Fibroblast of the conjunctiva (primary cell): Measurements from ENCODE around the gene WDR91.
"Not testable (repeated sequence)": the region's sequence is repeated elsewhere in the genome, so short reads cannot be mapped to it uniquely, and the experiment has no call there.

Source experiments
- DNase-seq: peaks from one replicate; pipeline ENCODE4 v3.0.0-alpha.2; 2010; ENCODE audit warnings: low read depth

WDR91 gene

DNA sequence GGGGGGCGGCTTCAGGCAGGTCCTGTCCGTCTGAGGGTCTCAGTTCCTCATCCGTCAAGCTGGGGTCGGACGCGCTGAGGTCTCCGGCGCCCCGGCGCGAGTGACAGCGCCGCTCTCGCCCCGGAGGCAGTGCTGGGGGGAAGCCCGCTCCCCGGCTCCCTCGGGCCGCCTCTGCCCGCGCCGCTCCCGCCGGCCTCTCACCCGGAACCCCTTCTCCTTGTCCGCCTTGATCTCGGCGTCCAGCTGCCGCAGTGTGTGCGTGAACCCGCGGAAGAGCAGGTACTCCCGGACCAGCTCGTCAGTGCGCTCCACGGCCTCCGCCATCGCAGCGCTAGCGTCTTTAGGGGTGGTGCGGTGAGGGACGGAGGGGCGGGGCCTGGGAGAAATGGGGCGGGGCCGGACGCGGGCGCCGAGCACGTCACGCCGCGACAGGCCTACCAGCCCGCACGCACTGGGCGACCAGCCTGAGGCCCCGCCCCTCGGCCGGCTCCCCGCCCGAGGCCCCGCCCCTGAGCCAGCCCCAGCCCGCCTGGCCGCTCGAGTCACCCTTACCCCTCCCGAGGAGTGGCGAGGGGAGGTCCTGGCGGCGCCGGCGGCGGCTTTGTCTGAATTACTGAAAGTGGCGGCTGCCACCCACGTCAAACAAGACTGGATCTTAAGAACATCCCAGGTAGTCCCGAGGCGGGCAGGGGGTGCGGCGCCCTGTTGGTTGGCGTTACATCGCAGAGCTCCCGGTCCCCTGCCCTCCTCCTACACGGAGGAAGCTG lies at the start of gene WDR91:
Gene WDR91 (minus strand): TSS at position 348 of the 767 bp plus-strand sequence. CDS start 24 bp downstream, at position 324.
- peak; percentile 82 for DNase-seq

DNA sequence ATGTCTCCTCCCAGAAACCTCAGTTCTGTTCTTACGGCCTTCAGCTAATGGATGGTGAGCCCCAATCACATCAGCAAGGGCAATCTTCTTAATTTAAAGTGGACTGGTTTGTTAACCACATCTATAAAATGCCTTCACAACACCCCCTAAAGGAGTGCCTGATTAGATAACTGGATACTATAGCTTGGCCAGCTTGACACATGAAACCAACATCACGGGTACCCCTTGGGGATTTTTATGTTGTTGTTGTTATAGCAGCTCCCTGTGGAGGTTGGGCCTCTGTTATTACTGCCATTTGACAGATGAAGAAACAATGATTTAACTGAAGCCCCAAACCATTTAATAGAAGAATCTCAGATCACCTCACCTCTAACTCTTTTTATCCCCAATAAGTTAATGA lies 49.1 kb upstream of the WDR91 start:
- DNase-seq: no peak

DNA sequence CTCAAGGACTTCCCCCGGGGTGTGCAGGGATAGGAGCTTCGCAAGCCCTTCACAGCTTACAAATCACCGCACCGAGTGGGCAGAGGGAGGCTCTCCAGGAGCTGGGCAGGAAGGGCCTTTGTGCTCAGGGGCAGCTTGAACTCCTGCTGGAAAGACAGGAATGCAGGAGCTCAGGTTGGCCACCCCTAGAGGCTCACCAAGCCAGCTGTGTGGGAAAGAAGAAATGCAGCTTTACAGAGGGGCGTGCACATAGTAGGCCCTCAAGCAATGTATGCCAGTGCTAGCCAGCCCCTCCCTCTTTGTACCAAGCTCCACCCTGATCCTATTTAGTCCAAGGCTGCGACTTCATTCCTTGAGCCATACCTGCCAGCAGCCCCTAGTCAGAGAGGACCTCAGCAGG lies 48.4 kb upstream of the WDR91 start:
- no peak for DNase-seq

DNA sequence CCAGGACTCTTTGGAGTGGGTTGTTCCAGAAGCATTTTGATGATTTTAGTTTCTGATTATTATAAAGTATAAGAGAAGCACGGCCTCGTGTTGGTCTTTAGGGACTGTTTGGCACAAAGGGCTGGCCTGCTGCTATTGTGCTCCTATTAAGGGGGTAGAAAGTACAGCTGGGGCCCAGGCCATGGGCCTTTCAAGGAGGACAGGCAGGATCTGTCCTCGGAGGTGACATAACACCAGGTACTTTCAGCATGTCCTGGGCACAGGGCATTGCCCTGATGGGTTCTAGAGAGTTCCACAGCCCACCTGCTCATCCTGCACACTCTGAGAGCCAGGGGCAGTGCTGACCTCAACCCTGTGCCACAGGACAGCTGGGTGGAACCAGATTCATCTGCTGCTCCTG lies 47.3 kb upstream of the WDR91 start:
- no peak for DNase-seq

DNA sequence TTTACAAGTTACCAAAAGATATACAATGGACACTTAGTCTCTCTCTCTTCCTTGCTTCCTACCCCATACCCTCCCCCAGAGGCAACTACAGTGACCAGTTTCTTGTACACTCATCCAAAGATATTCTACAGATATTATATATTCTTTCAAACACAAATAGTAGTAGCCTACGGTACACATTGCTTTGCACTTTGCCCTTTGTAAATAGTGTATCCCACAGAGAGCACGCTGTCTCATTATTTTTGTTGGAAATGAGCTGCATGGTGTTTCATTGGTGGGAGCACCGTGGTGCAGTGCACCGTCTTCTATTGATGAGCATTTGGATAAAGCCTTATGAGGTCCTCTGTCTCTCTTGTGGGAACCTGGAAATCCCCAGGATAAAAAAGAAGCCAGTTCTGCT lies 46.5 kb upstream of the WDR91 start:
- DNase-seq: no peak

DNA sequence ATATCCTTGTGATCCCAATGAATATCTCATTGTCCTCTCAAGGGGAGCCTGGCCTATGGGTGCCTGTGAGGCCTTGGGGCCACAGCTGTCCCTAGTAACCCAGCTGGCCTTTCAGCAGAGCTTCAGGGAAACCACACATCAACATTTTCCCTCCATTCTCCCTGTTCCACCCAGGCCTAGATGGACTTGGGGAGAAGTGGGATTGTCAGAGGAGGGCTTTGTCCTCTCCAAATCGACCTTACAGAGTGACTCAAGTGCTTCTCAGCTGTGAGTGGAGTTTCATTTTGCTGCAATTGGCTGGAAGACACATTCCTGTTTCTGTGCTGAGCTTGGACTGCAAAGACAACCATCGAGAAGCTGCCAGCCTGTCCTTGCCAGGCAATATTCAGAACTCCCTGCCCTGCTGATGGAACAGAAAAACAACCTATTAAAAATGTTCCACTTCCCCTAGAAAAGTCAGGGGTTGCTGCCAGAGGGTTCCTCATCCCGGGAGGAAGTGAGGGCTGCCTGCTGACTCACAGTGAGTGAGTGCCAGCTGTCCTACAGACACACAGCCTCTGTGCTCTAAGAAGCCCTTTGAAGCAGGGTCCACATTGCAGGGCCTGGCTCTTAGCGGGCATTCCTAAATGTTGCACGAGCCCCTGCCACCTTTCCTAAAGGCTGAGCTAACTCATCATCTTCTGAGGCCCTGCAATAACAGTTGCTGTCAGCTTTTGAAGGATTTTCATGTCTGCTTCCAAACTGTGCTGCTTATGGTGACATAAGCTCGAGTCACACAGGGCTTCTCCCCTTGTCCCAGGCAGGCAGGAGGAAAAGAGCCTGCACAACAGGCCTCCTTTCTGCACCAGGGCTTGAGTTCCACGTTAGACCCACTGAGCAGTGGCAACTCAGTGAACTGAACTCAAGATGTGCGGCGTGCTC lies 42.8 kb upstream of the WDR91 start:
- peak; percentile 43 for DNase-seq

DNA sequence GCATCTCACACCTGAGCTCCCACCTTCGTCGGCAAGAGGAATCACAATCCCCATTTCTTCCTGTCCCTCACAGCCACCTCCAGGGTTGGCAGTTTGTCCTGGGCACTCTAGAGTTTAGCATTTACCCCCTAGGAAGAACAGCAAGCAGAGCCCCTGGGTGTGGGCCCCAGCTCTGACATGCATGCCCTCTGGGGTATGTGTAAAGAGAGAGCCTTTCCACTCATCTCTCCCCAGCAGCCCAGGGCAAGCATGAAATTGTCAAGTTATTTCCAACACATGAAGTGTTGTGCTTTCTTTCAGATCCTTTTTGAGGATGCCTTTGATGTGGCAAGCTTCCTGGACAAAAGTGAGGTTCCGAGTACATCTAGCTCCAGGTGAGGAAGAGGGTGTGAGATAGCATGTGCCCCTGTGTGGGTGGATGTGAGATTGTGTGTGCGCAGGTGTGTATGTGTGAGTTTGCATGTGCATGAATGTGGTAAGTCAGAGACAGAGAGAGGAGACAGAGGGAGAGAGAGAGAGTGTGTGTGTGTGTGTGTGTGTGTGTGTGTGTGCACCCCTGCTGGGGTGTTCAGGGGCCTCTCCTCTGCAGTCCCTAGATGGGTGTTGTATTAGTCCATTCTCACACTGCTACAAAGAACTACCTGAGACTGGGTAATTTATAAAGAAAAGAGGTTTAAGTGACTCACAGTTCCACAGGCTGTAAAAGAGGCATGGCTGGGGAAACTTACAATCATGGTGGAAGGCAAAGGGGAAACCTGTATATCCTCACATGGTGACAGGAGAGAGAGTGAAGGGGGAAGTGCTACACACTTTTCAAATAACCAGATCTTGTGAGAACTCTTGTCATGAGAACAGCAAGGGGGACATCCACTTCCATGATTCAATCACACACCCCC lies 40.4 kb upstream of the WDR91 start:
- no peak for DNase-seq

DNA sequence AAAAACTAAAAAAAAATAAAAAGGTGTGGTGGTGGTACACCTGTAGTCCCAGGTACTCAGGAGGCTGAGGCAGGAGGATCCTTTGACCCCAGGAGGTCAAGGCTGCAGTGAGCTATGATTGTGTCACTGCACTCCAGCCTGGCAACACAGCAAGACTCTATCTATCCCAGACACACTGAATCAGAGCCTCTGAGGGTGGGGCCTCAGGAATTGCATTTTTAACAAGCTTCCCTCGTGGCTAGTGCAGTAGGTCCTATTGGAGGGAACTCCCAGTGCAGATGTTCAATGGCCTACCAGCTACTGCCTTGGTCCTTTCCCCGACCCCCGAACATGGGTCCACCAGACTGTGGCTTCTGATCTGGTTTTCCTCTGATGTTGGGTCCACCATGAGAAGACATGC lies 37.2 kb upstream of the WDR91 start:
- no peak for DNase-seq

DNA sequence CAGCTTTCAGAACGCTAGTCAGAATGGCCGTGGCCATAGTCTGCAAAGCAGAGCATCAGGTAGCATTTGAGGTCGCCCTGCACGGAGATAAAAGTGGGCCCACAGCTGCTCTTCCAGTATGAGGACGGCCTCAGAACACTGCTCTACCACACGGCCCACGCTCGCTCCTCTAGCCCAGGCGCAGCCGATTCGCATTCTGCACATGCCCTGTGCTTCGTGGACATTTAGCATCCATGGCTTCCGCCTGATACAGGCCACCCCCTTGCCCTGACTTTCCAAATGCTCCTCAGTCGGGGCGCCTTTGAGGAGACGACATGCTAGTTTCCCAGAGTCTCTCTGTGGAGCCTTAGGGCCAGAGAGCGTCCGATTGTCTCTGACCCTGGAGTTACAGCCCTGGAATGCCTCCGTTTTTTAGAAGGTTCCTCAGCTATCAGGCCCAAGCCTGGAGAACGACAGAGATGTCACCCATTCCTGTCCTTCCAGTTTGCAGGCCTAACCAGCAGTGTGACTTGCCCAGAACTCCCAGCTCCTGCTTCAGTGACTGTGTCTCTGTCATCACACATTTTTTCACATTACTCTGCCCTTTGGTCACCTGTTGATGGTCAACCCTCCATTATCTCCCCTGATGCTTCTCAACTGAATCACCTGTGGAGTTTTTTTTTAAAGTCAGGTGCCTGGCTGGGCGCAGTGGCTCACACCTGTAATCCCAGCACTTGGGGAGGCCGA lies 36.6 kb upstream of the WDR91 start:
- DNase-seq: no peak

DNA sequence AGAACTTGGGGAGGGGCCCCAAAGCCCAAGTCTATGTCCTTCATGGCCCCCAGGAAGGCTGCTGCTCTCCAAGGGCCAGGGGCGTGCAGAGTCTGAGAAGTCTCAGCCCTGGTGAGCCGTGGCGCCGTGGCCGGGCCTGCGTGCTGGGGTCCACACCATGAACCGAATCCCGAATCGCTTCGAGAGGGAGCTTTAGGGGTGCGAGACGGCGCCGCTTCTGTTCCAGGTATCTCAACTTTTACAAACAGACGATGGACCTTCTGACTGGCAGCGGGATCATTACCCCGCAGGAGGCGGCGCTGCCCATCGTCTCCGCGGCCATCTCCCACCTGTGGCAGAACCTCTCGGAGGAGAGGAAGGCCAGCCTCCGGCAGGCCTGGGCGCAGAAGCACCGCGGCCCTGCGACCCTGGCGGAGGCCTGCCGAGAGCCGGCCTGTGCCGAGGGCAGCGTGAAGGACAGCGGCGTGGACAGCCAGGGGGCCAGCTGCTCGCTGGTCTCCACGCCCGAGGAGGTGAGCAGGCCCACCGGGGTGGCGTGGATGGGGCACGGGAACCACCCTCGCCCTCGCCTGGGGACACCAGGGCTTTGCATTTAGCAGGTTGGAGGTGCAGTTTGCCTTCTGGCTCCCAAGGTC lies 35.0 kb upstream of the WDR91 start:
- DNase-seq: no peak

DNA sequence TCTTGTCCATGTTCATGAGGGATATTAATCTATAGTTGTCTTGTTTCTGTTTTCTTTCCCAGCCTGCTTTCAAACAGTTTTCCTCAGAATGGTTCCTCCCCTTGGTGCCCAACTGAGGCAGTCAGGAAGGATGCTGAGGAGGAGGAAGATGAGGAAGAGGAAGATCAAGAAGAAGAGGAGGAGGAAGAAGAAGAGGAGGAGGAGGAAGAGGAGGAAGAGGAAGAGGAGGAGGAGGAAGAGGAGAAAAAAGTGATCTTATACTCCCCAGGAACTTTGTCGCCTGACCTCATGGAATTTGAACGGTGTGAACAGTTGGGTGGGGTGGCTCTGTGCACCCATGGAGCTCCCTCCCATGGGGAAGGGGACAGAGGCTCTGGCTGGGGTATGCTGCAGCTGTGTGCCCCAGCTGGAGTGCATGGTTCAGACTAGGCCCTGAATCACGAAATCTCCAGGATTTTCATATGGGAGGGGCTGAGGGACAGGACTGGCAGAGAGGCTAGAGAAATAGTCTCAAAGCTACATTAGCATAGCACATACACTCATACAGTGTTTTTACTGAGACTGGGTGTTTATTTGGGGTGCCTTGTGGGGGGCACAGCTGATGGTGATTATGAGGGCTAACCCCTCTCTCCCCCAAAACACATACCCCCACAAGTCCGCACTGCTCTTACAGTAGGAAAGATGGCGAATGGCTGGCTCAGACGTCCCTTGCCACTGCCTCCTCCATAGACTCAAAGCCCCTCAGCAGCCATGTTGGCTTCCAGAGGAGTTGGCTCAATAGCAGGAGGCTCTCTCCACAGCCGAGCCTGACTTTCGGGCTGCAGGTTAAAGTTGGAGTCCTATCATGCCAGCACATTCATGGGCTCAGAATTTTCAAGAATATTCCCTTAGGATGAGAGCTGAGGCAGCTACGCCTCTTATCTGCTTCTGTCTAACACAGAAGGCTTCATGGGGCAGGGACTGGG lies 34.2 kb upstream of the WDR91 start:
- DNase-seq: no peak

DNA sequence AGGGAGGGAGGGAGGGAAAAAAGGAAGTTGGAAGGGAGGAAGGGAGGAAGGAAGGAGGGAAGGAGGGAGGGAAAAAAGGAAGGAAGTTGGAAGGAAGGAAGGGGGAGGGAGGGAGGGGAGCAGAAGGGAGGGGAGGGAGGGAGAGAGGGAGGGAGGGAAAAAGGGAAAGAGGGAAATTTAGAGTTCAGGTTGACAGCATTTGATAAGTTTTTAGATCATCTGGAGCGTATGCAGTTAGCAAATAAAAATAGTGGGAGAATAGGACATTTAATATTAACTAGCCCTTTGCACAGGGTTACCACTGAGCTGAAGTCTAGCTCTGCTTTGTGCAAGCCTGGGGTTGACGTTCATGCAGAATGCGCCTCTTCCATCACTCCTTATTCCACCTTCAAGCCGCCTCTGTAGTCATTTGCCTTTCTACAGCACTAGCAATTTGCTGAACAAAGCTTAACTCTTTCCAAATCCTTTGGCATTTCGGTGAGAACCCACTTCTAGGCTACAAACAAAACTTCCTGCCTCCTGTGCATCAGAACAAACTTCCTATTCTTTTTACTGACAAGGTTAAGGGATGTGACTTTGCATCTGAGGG lies 30.9 kb upstream of the WDR91 start:
- DNase-seq: no peak

DNA sequence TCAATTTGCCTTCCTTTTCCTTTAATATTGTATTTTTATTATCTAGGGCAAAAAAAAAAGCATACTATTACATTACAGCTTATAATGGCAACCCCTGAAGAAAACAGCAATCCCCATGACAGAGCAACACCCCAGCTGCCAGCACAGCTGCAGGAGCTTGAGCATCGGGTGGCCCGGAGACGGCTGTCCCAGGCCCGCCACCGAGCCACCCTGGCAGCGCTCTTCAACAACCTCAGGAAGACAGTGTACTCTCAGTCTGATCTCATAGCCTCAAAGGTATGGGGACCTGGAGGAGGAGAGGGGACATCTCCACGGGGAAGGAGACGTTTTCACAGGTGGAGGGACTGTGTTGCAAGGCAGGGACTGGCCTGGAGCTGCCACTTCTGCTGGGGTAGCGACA lies 29.1 kb upstream of the WDR91 start:
- no peak for DNase-seq

DNA sequence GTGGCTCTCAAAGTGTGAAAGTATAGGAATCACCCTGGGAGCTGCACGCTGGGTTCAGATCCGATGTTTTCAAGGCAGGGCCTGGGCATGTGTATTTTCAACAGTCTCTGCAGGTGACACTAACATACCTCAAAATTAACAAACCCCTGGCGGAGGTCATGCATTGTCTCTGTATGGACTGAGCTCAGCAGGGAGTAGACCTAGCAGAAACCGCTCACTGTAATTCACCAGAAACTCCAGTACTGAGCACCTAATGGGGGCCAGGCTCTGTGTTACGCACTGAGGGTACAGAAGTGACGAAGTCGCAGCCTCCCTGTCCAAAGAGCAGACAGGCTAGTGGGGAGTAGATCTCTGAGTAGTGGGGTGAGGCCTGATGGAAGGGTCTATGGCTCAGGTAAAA lies 27.9 kb upstream of the WDR91 start:
- no peak for DNase-seq

DNA sequence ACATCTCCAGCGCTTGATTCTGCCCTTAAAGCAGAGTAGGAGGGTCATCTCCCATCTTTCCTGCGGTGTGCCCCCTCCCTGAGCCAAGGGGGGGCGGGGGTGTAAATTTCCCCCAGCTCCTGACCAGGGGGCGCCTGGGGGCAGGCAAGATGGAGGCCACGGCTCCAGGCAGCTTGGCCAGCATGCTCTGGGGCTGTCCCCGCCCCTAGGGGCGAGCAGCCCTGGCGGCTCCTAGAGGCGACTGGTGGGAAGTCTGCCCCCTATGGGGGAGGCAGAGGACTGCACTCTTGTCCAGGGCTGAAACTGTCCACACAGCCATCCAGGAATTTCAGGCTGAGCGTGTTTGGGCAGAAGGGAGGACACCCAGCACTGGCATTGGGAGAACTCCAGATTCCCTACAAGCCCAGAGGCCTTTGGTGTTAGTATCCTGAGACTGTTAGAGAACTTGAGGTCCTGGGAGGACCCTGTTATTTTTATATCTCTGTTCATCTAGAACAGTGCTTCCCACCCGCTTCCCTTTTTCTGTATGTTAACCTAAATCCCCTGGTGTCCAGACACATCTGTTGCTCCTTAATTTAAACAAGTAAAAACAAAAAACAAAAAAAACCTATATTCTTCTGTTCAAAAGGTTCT lies 26.9 kb upstream of the WDR91 start:
- no peak for DNase-seq

DNA sequence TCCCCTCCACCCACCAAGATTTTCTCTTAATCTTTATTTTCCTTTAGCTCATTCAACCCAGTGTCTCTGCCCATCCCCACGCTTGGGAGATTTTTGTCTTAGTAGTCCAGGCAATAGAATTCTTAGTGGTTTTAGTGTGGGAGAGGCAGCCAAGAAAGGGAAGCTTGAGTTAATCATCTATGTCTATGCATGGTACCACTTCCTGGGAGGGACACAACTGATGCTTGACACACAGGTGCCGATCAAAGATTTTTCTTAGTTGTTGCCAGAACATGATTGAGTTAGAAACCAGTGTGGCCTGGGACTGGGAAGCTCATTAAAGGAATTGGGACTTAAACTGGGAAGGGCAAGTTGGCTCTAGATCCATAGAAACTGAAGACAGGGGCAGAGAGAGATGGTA lies 25.4 kb upstream of the WDR91 start:
- no peak for DNase-seq

DNA sequence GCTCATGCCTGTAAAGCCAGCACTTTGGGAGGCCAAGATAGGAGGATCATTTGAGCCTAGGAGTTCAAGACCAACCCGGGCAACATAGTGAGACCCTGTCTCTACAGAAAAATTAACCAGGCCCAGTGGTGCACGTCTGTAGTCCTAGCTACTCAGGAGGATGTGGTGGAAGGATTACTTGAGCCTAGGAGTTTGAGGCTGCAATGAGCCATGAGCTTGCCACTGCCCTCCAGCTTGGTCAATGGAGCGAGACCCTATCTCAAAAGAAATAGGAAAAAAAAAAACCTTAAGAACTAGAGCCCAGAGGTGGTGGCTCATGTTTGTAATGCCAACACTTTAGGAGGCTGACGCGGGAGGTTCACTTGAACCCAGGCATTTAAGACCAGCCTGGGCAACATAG lies 24.5 kb upstream of the WDR91 start:
- no peak for DNase-seq

DNA sequence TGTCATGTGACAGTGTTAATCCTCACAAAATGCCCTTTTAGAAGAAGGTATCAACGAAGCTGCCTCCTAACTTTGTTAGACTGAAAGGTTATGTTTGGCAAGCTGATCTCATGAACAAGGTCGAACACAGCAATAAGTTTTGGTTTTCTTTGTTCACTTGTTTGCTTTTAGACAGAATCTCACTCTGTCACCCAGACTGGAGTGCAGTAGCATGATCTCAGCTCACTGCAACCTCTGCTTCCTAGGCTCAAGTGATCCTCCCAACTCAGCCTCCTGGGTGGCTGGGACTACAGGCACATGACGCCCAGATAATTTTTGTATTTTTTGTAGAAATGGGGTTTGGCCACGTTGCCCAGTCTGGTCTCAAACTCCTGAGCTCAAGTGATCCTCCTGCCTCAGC lies 23.4 kb upstream of the WDR91 start:
- DNase-seq: no peak

DNA sequence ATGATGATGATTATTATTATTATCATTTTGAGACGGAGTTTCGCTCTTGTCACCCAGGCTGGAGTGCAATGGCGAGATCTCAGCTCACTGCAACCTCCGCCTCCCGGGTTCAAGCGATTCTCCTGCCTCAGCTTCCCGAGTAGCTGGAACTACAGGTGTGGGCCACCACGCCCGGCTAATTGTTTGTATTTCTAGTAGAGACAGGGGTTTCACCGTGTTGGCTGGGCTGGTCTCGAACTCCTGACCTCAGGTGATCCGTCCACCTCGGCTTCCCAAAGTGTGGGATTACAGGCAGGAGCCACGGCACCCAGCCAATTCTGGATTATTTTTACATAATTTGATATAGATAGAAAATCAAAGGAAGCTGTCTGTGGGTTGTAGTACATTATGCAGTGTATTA lies 22.8 kb upstream of the WDR91 start:
- DNase-seq: not testable (repeated sequence)
